Effector CD4-positive, alpha-beta T cell (primary cell): Measurements from ENCODE around the gene RFX4.
"Not testable (repeated sequence)": the region's sequence is repeated elsewhere in the genome, so short reads cannot be mapped to it uniquely, and the experiment has no call there.

ENCODE experiments used
- DNase-seq: peaks from one replicate; pipeline ENCODE4 v3.0.0-alpha.2; 2020

The RFX4 gene

GRCh38 chr12:106692896-106693820 is 110.4 kb downstream of the RFX4 start:
- no peak for DNase-seq

- DNase-seq: no peak
These were observed 113.3 kb downstream of the RFX4 start for GRCh38 chr12:106696071-106696470.

DNA sequence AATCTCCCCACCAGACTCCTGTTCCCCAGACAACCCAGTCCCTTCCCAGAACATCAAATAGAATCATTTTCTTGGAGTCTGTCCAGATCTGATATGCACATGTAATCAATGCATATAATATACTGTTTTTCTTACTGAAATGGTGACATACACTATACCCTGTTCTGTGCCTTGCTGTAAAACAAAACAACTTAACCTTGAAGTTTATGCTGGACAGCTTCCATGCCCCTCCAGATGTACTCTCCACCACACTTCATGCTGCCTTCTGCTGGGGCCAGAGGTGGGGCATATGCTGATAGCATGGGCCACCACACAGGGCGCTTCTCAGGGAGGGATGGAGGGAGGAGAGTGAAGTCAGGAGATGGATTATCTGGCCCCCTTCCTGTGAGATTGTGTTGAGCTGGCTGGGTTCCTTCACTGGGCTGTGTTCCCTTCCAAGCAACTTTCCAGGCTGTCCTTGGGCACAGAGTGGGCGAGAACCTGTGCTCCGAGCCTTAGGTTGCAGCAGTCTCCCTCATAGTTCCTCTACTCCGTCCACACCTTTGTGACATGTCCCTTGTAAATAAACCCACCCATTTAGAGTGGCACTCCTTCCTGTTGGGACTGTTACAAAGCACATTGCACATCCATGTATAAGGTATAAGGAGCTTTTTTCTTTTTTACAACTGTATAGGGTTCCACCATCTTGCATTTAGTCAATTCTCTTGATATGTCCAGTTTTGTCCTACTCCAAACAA is 114.0 kb downstream of the RFX4 start:
- no peak for DNase-seq

DNA sequence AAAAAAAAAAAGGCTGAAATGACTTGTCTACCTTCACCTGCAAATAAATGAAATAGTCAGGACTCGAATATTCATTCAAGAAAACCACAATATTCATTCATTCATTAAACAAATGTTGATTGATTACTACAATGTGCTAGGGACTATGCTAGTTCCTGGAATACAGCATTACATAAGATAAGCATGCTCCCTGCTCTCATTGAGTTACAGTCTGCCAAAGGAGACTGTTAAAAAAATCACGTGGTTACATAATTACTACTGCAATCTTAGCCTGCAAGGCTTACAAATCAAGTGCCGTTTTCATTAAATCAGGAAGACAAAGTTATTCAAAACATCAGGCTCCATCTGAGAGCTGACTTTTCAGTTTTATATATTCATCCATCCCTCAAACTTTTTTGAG is 121.3 kb downstream of the RFX4 start:
- no peak for DNase-seq

GRCh38 chr12:106705971-106706370 is 123.2 kb downstream of the RFX4 start:
- DNase-seq: no peak

DNA sequence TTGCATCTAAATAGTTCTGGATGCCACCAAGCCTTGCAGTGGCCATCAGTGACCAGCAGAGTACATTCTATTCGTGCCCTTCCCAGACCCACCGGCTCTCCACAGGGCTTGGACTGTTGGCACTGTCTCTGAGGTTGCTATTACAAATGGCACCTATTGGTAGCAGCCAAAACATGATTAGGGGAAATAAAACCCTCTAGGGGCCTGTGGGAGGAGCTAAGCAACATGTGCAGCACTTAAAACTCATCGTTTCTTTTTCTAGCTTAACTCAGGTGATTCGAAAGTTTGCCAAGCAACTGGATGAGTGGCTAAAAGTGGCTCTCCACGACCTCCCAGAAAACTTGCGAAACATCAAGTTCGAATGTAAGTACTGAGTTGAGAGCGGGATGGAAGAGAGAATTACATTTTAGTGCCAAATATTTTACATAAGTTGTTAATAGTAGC is 126.3 kb downstream of the RFX4 start:
- no peak for DNase-seq

DNA sequence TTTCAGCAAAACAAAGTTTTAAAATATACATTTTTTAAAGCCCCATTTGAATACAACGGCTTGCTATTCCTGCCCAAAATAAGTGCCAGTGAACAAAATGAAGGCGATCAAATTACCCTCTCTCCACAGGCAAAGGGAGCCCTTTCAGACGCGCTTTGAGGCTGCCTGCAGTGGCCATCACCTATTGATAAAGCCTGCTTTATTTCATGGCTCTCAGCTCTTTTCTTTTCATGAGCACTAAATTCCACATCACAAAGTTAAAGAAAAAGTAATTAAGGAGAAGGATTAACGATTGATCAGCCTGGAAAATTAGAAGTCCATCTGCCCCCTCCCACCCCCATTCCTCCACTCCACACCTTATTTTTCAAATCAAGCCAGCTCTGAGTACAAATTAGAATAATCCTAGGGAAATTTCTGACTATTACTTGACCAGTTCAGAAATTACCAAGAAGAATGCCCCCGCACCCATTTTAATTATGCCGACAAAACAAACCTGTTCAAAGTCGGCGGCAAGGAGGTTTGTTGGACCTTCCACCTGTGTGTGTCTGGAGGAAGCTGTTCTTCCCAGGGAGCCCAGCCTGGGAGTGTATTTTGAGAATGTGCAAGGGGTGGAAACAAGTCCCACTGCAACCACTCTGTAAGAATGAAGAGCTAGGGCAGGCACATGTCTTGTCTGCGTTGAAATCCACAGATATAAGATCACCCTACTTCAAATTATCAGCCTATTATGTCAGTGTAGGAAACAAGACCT is 127.5 kb downstream of the RFX4 start:
- no peak for DNase-seq

DNA sequence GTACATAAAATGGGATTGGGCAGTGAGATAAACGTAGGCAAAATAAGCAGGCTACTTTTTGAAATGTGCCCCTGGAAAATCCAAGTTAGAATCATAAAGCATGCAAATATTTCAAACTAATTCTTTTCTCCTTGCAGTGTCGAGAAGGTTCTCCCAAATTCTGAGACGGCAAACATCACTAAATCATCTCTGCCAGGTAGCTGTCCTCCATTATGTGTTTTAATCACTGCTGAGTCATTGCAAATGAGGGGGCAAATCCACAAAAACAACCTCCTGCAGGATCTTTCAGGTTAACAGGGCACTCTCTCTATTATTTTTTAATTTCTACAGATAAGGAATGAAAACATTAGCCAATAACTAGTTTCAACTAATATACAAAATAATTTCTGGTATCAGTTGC is 128.5 kb downstream of the RFX4 start:
- no peak for DNase-seq

- no peak for DNase-seq
These were observed 130.0 kb downstream of the RFX4 start for GRCh38 chr12:106712768-106713167.

GRCh38 chr12:106714926-106715325 is 132.1 kb downstream of the RFX4 start:
- DNase-seq: no peak

DNA sequence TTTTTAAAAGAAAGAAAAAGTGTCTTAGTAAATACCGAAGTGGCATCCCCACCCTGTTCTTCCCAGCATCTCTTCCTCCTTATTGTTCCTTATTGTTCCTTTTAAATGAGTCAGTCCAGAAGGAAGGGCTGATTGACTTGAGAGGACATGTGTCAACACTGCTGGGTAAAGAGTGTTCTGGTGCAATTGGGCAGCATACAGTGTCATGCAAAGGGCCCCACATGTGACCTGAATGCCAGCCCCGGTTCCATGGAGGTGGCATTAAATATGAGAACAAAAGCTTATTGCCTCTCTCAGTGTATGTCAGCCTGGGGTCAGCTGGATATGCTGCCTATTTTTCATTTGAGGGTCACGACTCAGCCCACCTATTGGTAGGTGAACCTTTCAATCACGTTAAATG is 132.8 kb downstream of the RFX4 start:
- no peak for DNase-seq

- no peak for DNase-seq
These were observed 134.9 kb downstream of the RFX4 start for GRCh38 chr12:106717673-106718072.

DNA sequence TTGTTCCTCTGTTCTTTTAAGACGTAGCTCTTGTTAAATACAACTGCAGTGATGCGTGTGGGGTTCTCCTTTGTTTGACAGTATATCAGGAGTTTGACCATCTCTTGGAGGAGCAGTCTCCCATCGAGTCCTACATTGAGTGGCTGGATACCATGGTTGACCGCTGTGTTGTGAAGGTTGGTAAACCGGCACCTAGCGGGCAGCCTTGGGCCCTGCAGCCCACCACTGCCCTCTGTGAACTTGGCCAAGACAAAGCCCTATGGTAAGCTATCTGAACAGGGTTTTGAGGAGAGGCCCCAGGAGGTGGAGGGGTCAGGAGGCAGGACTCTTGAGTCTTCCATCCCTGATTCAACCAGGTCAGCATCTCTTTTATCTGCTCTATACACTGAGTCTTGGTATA is 137.1 kb downstream of the RFX4 start:
- no peak for DNase-seq

GRCh38 chr12:106720696-106721095 is 137.9 kb downstream of the RFX4 start:
- no peak for DNase-seq

DNA sequence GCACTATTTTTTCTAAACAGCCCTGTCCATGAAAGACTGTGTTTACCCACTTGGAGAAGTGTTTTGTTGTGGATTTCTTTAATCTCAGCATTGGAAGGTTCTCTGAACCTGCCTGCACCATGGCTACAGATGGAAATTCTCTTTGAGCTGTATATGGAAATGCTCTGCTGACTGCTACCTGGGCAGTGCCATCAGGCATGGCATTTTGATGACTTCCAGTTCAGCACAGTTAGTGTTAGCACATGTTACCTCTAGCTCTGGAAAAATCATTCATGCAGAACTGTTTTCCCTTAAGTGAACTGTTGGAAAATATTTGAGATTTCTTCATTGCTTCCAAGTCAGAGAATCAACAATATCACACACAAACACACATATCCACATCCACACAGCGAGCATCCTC is 139.1 kb downstream of the RFX4 start:
- no peak for DNase-seq

DNA sequence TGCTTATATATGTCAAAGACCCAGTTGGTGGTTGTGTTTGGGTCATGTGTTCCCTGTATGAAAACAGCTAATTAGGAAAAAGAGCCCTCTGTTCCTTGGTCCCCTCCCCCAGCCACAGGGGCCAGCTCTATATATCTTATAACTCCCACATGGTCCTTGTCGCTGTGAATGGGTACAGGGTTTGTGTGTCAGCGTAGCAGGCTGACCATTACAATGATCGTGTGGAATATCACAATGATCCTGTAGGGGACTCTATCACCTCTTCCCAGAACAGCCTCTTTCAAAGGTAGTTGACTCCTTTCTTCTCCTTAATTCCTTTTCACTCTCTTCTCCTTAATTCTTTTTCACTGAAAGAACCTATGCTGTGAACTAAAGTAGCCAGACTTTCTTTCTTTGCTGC is 140.0 kb downstream of the RFX4 start:
- no peak for DNase-seq

GRCh38 chr12:106723416-106723815 is 140.6 kb downstream of the RFX4 start:
- DNase-seq: no peak

GRCh38 chr12:106724116-106724515 is 141.3 kb downstream of the RFX4 start:
- no peak for DNase-seq

DNA sequence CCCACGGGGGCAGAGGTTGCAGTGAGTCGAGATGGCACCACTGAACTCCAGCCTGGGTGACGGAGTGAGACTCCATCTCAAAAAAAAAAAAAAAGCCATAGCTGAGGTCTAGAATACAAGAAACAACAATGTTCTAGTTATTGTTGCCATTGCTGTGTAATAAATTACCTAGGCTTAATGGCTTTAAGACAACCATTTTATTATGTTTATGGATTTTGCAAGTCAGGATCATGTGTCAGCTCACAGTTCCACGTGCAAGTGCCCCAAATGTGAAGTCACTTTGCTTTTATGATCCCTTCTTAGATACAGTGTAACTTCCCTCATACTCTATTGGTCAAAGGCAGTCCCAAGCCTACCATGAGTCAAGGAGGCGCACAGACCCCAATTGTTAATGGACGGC is 142.1 kb downstream of the RFX4 start:
- DNase-seq: no peak

- not testable (repeated sequence) for DNase-seq
These were observed 143.9 kb downstream of the RFX4 start for GRCh38 chr12:106726603-106727202.

- no peak for DNase-seq
These were observed 146.8 kb downstream of the RFX4 start for GRCh38 chr12:106729611-106730010.

DNA sequence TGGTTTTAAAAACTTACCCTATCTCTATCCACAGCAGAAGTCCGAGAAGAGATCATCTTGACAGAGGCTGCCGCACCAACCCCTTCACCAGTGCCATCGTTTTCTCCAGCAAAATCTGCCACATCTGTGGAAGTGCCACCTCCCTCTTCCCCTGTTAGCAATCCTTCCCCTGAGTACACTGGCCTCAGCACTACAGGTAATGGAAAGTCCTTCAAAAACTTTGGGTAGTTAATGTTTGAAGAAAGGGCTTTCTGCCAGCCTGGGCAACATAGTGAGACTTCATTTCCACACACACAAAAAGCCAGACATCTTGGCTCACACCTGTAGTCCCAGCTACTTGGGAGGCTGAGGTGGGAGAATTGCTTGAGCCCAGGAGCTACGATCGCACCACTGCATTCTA is 150.1 kb downstream of the RFX4 start:
- DNase-seq: no peak

GRCh38 chr12:106733660-106734059 is 150.9 kb downstream of the RFX4 start:
- no peak for DNase-seq
